IMR-90 (cell line): ENCODE data around the gene FAM20B. TPM values are rescaled to one million over a fixed set of nuclear protein-coding genes. Genes with fewer than 3 reads are reported as not detected.

Source experiments
- ATAC-seq: fragments of 200-7000 bp; cut with Tn5 transposase; 2 replicates; pipeline ENCODE4 v1.9.1; 2020; ENCODE audit warnings: low read depth, mild to moderate bottlenecking, moderate library complexity
- BruUV-seq: library from RNA; stranded (reverse); fragments of 400-500 nt; replicated peaks from 2 replicates; lab custom pipeline; 2021; lab: Mats Ljungman, UMichigan
- CTCF ChIA-PET: fragments of 300-600 bp; formaldehyde crosslinking; extraction: SDS; loops from one replicate; lab custom pipeline; 2021; ENCODE audit warnings: antibody characterized with exemption; lab: Yijun Ruan, JAX
- POLR2A ChIA-PET: fragments of 300-600 bp; sonication (Branson Sonifier 250); formaldehyde crosslinking; loops from one replicate; lab custom pipeline; 2022; ENCODE audit warnings: antibody characterized with exemption; ENCODE audit not compliant: unreplicated experiment; lab: Charles Lee
- DNase-seq: peaks from one replicate; pipeline ENCODE4 v3.0.0; 2013
- H2AFZ ChIP-seq: replicated peaks from 2 replicates; pipeline ENCODE3; 2013; ENCODE audit warnings: low read length, mild to moderate bottlenecking; ENCODE audit not compliant: poor library complexity
- H2AK5ac ChIP-seq: 2 replicates; pipeline ENCODE4 v1.6.1; 2013; ENCODE audit warnings: low read depth, low read length, inconsistent platforms
- H2AK9ac ChIP-seq: replicated peaks from 2 replicates; pipeline ENCODE3; 2013; ENCODE audit warnings: mild to moderate bottlenecking, low read depth, low read length, moderate library complexity; ENCODE audit not compliant: poor library complexity
- H2BK120ac ChIP-seq: 2 replicates; pipeline ENCODE4 v1.6.1; 2013; ENCODE audit warnings: low read depth, low read length, inconsistent platforms
- H2BK15ac ChIP-seq: 3 replicates; pipeline ENCODE4 v1.6.1; 2013; ENCODE audit warnings: low read depth, low read length, inconsistent platforms
- H2BK20ac ChIP-seq: 2 replicates; pipeline ENCODE4 v1.6.1; 2013; ENCODE audit warnings: low read depth, mild to moderate bottlenecking, inconsistent platforms, low read length, moderate library complexity
- H2BK5ac ChIP-seq: 2 replicates; pipeline ENCODE4 v1.6.1; 2013; ENCODE audit warnings: mild to moderate bottlenecking, low read depth, low read length, inconsistent platforms; ENCODE audit not compliant: poor library complexity, severe bottlenecking
- H3K14ac ChIP-seq: replicated peaks from 2 replicates; pipeline ENCODE4 v1.6.1; 2013; ENCODE audit warnings: low read depth, low read length, inconsistent platforms
- H3K18ac ChIP-seq: 2 replicates; pipeline ENCODE4 v1.6.1; 2013; ENCODE audit warnings: low read depth, low read length, control low read depth
- H3K23ac ChIP-seq: 2 replicates; pipeline ENCODE4 v1.6.1; 2013; ENCODE audit warnings: low read depth, low read length, inconsistent platforms
- H3K27ac ChIP-seq: 2 replicates; pipeline ENCODE4 v1.5.1; 2013; ENCODE audit warnings: mild to moderate bottlenecking, control low read depth, low read length; ENCODE audit not compliant: insufficient read depth
- H3K27me3 ChIP-seq: 2 replicates; pipeline ENCODE4 v1.6.1; 2013; ENCODE audit warnings: low read length; ENCODE audit not compliant: control insufficient read depth, insufficient read depth
- H3K36me3 ChIP-seq: 2 replicates; pipeline ENCODE4 v1.6.1; 2013; ENCODE audit warnings: low read length, mixed read lengths; ENCODE audit not compliant: control insufficient read depth, insufficient read depth
- H3K4ac ChIP-seq: 2 replicates; pipeline ENCODE4 v1.6.1; 2013; ENCODE audit warnings: low read depth, low read length, inconsistent platforms
- H3K4me1 ChIP-seq: 2 replicates; pipeline ENCODE4 v1.6.1; 2013; ENCODE audit warnings: low read length, mixed read lengths; ENCODE audit not compliant: control insufficient read depth, insufficient read depth
- H3K4me2 ChIP-seq: 2 replicates; pipeline ENCODE4 v1.6.1; 2013; ENCODE audit warnings: low read depth, mild to moderate bottlenecking, control low read depth, low read length, moderate library complexity
- H3K4me3 ChIP-seq: 2 replicates; pipeline ENCODE4 v1.5.1; 2013; ENCODE audit warnings: low read depth, mild to moderate bottlenecking, control low read depth, low read length, moderate library complexity; ENCODE audit not compliant: insufficient read depth
- H3K56ac ChIP-seq: 2 replicates; pipeline ENCODE4 v1.6.1; 2013; ENCODE audit warnings: low read length, inconsistent platforms; ENCODE audit not compliant: insufficient read depth; ENCODE audit errors: extremely low read depth
- H3K79me1 ChIP-seq, 2 experiments: 2 replicates each; pipeline ENCODE4 v1.6.1; 2013; ENCODE audit warnings: low read length in 2 of 2, inconsistent platforms in 1 of 2, low read depth in 1 of 2
- H3K9ac ChIP-seq: 2 replicates; pipeline ENCODE4 v1.6.1; 2013; ENCODE audit warnings: low read depth, low read length, control low read depth
- H3K9me1 ChIP-seq: 2 replicates; pipeline ENCODE4 v1.6.1; 2013; ENCODE audit warnings: low read length, inconsistent platforms; ENCODE audit not compliant: insufficient read depth
- H3K9me3 ChIP-seq: 2 replicates; pipeline ENCODE4 v1.6.1; 2013; ENCODE audit warnings: low read length; ENCODE audit not compliant: control insufficient read depth, insufficient read depth
- H4K20me1 ChIP-seq: 2 replicates; pipeline ENCODE4 v1.6.1; 2013; ENCODE audit warnings: low read length, inconsistent platforms; ENCODE audit not compliant: insufficient read depth
- H4K5ac ChIP-seq: 2 replicates; pipeline ENCODE4 v1.6.1; 2013; ENCODE audit warnings: mild to moderate bottlenecking, low read depth, low read length, control low read depth
- H4K8ac ChIP-seq, 2 experiments: 2 replicates each; pipeline ENCODE4 v1.6.1; 2013; ENCODE audit warnings: low read depth in 2 of 2, low read length in 2 of 2, control low read depth in 1 of 2, inconsistent platforms in 1 of 2
- H4K91ac ChIP-seq: 2 replicates; pipeline ENCODE4 v1.6.1; 2013; ENCODE audit warnings: low read depth, low read length, inconsistent platforms; ENCODE audit not compliant: insufficient read depth
- CHD1 ChIP-seq: IDR thresholded peaks from 2 replicates; pipeline ENCODE4 v1.6.1; 2012; ENCODE audit warnings: low read depth, low read length, improper control_type of control experiment
- FOS ChIP-seq: fragments of 150-350 bp; IDR thresholded peaks from 2 replicates; pipeline ENCODE4 v1.6.1; 2016; ENCODE audit warnings: low read depth, low read length
- WGBS, 2 experiments: methylation state at CpG; one replicate each; pipeline versions ENCODE4 v1.1.5 to v1.1.7; 2013; ENCODE audit warnings: missing lambda C conversion rate in 2 of 2; ENCODE audit not compliant: insufficient read length in 1 of 2; ENCODE audit errors: extremely low coverage in 2 of 2; 5-methylcytosine and 5-hydroxymethylcytosine counted together
- dilution Hi-C: fragments of 300-500 bp; cut with HindIII; formaldehyde crosslinking; loops from one replicate; pipeline ENCODE4 v1.14.3; 2018; ENCODE audit warnings: low sequenced_read_pairs; ENCODE audit not compliant: unreplicated experiment
- in situ Hi-C: fragments of 300-500 bp; cut with MboI; formaldehyde crosslinking; loops from 3 replicates; pipeline ENCODE4 v1.14.3; 2019; ENCODE audit warnings: low sequenced_read_pairs, inconsistent platforms, mixed read lengths
- intact Hi-C: fragments of 100-400 bp; cut with micrococcal nuclease; formaldehyde crosslinking; loops from 2 replicates; pipeline ENCODE4 v1.10.0; 2022
- polyA plus RNA-seq, 3 experiments: library from polyadenylated mRNA; depleted of rRNA; stranded (reverse); fragments of >200 nt; gene quantifications; 2 replicates each; pipeline ENCODE4 v1.2.3, GENCODE V29; 2012; ENCODE audit warnings: low replicate concordance in 1 of 3
- total RNA-seq: library from RNA; depleted of rRNA; stranded (reverse); fragments of >200 nt; gene quantifications from 2 replicates; pipeline ENCODE4 v1.2.3, GENCODE V29; 2012

FAM20B gene
- total and polyA plus RNA-seq, 2 of the 4 experiments (the other 2 are of a cell fraction) = 17.1 to 38.4 TPM

GRCh38 chr1:179043266-179043665, 17.6 kb downstream of the FAM20B start:
- no CpG with 5 or more reads among the region's 4 CpGs for WGBS, 2 experiments
- no peak overlapping the region for H3K4me3 ChIP-seq
- no peak overlapping the region for H2BK15ac ChIP-seq
- H2BK5ac ChIP-seq = no peak overlapping the region
- H4K20me1 ChIP-seq = peaks cover 18% of the 10 kb centered on the region
- H3K18ac ChIP-seq = no peak overlapping the region
- DNase-seq (no peak), ATAC-seq (no peak)
- no peak overlapping the region for H4K5ac ChIP-seq
- H3K9me3 ChIP-seq = no peaks in the 10 kb centered on the region
- no peak overlapping the region for H4K8ac ChIP-seq
- no peak overlapping the region for H3K4me2 ChIP-seq
- no peak overlapping the region for H4K91ac ChIP-seq
- ChIA-PET CTCF (no interaction called here), POLR2A (no interaction called here)
- no peaks in the 10 kb centered on the region for H3K36me3 ChIP-seq
- no TSS peak for BruUV-seq
- dilution Hi-C loops = no loop called here
- no peak overlapping the region for H3K27ac ChIP-seq
- no peaks in the 10 kb centered on the region for H3K27me3 ChIP-seq
- H2BK120ac ChIP-seq = no peak overlapping the region
- H3K56ac ChIP-seq = no peak overlapping the region
- intact Hi-C loops = no loop called here
- no peak overlapping the region for H2AK5ac ChIP-seq
- no peak overlapping the region for H3K14ac ChIP-seq
- no peak overlapping the region for H2BK20ac ChIP-seq
- peaks cover 11% of the 10 kb centered on the region for H3K4me1 ChIP-seq
- H3K23ac ChIP-seq = no peak overlapping the region
- in situ Hi-C loops = no loop called here
- TF ChIP-seq FOS (no peak), CHD1 (no peak)
- no peak overlapping the region for H2AFZ ChIP-seq
- H2AK9ac ChIP-seq = no peak overlapping the region
- no peak overlapping the region for H3K4ac ChIP-seq
- H3K9ac ChIP-seq = no peak overlapping the region
- peaks cover 33 to 49% of the 10 kb centered on the region in 2 experiments for H3K79me1 ChIP-seq
- H3K9me1 ChIP-seq = peaks cover 11% of the 10 kb centered on the region; the same call in 1 of the 2 replicates
